ENCODE results near the gene TMED1. TPM values are rescaled to one million over a fixed set of nuclear protein-coding genes. Genes with fewer than 3 reads are reported as not detected.

TMED1 gene
- total RNA-seq, 1 experiment from 2014 or later: 32.3 TPM

GRCh38 chr19:10796653-10797052, 39.4 kb downstream of the TMED1 start:
- H3K4me1 Mint-ChIP-seq: no peaks in the 10 kb centered on the region
- H3K23ac ChIP-seq (ENCODE audit: insufficient read length, low read depth, low read length): no peak overlapping the region
- H3K56ac ChIP-seq (ENCODE audit: insufficient read length, low read depth, low read length): no peak overlapping the region
- no peak overlapping the region for H2BK5ac ChIP-seq (ENCODE audit: insufficient read length, low read length)
- H3K23me2 ChIP-seq (ENCODE audit: insufficient read length, low read depth, low read length, poor library complexity, severe bottlenecking): no peaks in the 10 kb centered on the region
- no peak overlapping the region for H3K18ac ChIP-seq (ENCODE audit: insufficient read length, low read depth, low read length)
- H3K79me2 ChIP-seq (ENCODE audit: insufficient read depth, low read length): no peaks in the 10 kb centered on the region
- H4K91ac ChIP-seq (ENCODE audit: insufficient read length, low read depth, low read length): no peak overlapping the region
- no peak overlapping the region for H2BK20ac ChIP-seq (ENCODE audit: low read depth, low read length, poor library complexity, severe bottlenecking)
- no peak overlapping the region for H4K5ac ChIP-seq (ENCODE audit: insufficient read length, low read depth, low read length)
- no peaks in the 10 kb centered on the region for H3K9me3 Mint-ChIP-seq
- no peak overlapping the region for H3K27ac ChIP-seq (ENCODE audit: insufficient read length, low read depth, low read length)
- H4K20me1 ChIP-seq (ENCODE audit: control insufficient read depth, insufficient read depth, insufficient read length): no peaks in the 10 kb centered on the region
- H3K79me1 ChIP-seq (ENCODE audit: insufficient read depth, low read depth, low read length, poor library complexity, severe bottlenecking): no peaks in the 10 kb centered on the region
- no peak overlapping the region for H3K4me2 ChIP-seq (ENCODE audit: insufficient read depth, insufficient read length, low read length)
- no peak overlapping the region for H2BK12ac ChIP-seq (ENCODE audit: insufficient read length, low read depth, low read length)
- TF ChIP-seq CTCF (conservative IDR thresholded peaks at IDR 0.05): no peak
- no peak for DNase-seq
- no peak overlapping the region for H2AK5ac ChIP-seq (ENCODE audit: insufficient read length, low read length)
- H3K4me3 Mint-ChIP-seq: no peak overlapping the region
- H3K4me1 ChIP-seq (ENCODE audit: insufficient read depth, low read length): no peaks in the 10 kb centered on the region
- H3K27me3 Mint-ChIP-seq (ENCODE audit: low read depth): no peaks in the 10 kb centered on the region
- H4K8ac ChIP-seq (replicated peaks; ENCODE audit: insufficient read length, low read depth, low read length): no peak overlapping the region
- H3K27ac Mint-ChIP-seq: no peak overlapping the region
- H3K9ac ChIP-seq (ENCODE audit: extremely low read depth, insufficient read length, low read length): no peak overlapping the region
- H2AFZ ChIP-seq (ENCODE audit: low read length): no peak overlapping the region
- no peak overlapping the region for H3K4ac ChIP-seq (ENCODE audit: low read depth, low read length)
- no peak overlapping the region for H2BK15ac ChIP-seq (ENCODE audit: low read depth, low read length)
- H3K27me3 ChIP-seq (ENCODE audit: insufficient read depth, low read length): no peaks in the 10 kb centered on the region
- no peak overlapping the region for H2BK120ac ChIP-seq (ENCODE audit: low read depth, low read length, poor library complexity, severe bottlenecking)
- H3T11ph ChIP-seq (ENCODE audit: low read length): no peak overlapping the region
- no peaks in the 10 kb centered on the region for H3K9me3 ChIP-seq (ENCODE audit: control insufficient read depth, low read depth, low read length)
- no peak overlapping the region for H3K14ac ChIP-seq (ENCODE audit: insufficient read depth, low read length)
- H3K36me3 Mint-ChIP-seq (ENCODE audit: insufficient read depth in 1 of 3, low read depth in 3 of 3): peaks cover 11 to 74% (median 57%) of the 10 kb centered on the region in 3 experiments; a peak in 6 of 7 replicates
- WGBS (ENCODE audit: extremely low coverage, insufficient read length, low lambda C conversion rate): no CpG with 5 or more reads among the region's 19 CpGs

Data from H9 (cell line).